H1 (cell line): Measurements from ENCODE around the gene FGF11.

Experiments
- GTF2F1 ChIP-seq: IDR thresholded peaks from 2 replicates; pipeline ENCODE4 v1.6.1; 2012; ENCODE audit warnings: low read depth, low read length, improper control_type of control experiment, borderline replicate concordance
- MAFK ChIP-seq: IDR thresholded peaks from 2 replicates; pipeline ENCODE4 v1.6.1; 2012; ENCODE audit warnings: low read depth, mild to moderate bottlenecking, improper control_type of control experiment, low read length
- POLR2AphosphoS5 ChIP-seq: IDR thresholded peaks from 2 replicates; pipeline ENCODE4 v1.6.1; 2011; ENCODE audit warnings: low read depth, low read length
- TEAD4 ChIP-seq: IDR thresholded peaks from 2 replicates; pipeline ENCODE4 v1.6.1; 2012; ENCODE audit warnings: low read depth, low read length, inconsistent platforms, mixed read lengths
- TF ChIP-seq, protein P1 (sequence below), 3 experiments: IDR thresholded peaks; 1 replicate in 2 of 3; 2 replicates in 1 of 3; pipeline versions ENCODE4 v1.5.1 to v1.6.1; 2011; ENCODE audit warnings: low read length in 3 of 3, mild to moderate bottlenecking in 3 of 3, inconsistent platforms in 2 of 3, low read depth in 1 of 3, moderate library complexity in 1 of 3; ENCODE audit not compliant: insufficient read depth in 1 of 3; ENCODE audit errors: control extremely low read depth in 1 of 3
- TF ChIP-seq, protein P2 (sequence below): IDR thresholded peaks from 2 replicates; pipeline ENCODE4 v1.6.1; 2012; ENCODE audit warnings: inconsistent platforms

DNA sequence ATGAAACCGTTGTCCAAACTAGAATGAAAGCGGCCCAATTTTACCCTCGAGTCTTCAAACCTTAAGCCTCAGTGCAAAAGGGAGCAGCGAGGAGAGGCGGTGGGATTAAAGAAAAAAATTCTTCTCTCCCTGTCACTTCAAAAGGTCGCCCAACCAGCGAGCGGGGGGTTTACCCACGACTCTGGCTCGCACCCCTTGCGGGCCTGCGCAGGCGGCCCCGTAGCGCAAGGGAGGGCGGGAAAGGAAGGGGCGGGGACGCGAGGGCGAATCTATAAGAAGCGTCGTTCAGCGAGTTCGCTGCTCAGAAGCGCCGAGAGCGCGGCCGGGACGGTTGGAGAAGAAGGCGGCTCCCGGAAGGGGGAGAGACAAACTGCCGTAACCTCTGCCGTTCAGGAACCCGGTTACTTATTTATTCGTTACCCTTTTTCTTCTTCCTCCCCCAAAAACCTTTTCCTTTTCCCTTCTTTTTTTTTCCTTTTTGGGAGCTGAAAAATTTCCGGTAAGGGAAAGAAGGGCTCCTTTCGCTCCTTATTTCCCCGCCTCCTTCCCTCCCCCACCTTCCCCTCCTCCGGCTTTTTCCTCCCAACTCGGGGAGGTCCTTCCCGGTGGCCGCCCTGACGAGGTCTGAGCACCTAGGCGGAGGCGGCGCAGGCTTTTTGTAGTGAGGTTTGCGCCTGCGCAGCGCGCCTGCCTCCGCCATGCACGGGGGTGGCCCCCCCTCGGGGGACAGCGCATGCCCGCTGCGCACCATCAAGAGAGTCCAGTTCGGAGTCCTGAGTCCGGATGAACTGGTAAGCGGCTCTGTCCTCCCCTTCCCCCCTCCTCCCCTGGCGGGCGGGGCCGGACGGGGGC is 45.0 kb downstream of the FGF11 start, which contains the start of gene POLR2A:
- TF ChIP-seq, protein P1, sequence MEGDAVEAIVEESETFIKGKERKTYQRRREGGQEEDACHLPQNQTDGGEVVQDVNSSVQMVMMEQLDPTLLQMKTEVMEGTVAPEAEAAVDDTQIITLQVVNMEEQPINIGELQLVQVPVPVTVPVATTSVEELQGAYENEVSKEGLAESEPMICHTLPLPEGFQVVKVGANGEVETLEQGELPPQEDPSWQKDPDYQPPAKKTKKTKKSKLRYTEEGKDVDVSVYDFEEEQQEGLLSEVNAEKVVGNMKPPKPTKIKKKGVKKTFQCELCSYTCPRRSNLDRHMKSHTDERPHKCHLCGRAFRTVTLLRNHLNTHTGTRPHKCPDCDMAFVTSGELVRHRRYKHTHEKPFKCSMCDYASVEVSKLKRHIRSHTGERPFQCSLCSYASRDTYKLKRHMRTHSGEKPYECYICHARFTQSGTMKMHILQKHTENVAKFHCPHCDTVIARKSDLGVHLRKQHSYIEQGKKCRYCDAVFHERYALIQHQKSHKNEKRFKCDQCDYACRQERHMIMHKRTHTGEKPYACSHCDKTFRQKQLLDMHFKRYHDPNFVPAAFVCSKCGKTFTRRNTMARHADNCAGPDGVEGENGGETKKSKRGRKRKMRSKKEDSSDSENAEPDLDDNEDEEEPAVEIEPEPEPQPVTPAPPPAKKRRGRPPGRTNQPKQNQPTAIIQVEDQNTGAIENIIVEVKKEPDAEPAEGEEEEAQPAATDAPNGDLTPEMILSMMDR (IDR thresholded peaks at IDR 0.05; ENCODE audit: control extremely low read depth in 1 of 3, insufficient read depth in 1 of 3, low read depth in 1 of 3, low read length in 3 of 3), result no peak
- TF ChIP-seq MAFK, result no peak; the same call in 1 of the 2 replicates
- no peak for TF ChIP-seq TEAD4
- TF ChIP-seq POLR2AphosphoS5, result peak; percentile 100
- TF ChIP-seq, protein P2, sequence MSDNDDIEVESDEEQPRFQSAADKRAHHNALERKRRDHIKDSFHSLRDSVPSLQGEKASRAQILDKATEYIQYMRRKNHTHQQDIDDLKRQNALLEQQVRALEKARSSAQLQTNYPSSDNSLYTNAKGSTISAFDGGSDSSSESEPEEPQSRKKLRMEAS, result peak; percentile 77
- peak; percentile 95 for TF ChIP-seq GTF2F1
